ENCODE results near the gene LRFN4. TPM values are rescaled to one million over a fixed set of nuclear protein-coding genes. Genes with fewer than 3 reads are reported as not detected.

LRFN4 gene
- total RNA-seq, 1 donor from 2014 or later = 3.8 TPM

DNA sequence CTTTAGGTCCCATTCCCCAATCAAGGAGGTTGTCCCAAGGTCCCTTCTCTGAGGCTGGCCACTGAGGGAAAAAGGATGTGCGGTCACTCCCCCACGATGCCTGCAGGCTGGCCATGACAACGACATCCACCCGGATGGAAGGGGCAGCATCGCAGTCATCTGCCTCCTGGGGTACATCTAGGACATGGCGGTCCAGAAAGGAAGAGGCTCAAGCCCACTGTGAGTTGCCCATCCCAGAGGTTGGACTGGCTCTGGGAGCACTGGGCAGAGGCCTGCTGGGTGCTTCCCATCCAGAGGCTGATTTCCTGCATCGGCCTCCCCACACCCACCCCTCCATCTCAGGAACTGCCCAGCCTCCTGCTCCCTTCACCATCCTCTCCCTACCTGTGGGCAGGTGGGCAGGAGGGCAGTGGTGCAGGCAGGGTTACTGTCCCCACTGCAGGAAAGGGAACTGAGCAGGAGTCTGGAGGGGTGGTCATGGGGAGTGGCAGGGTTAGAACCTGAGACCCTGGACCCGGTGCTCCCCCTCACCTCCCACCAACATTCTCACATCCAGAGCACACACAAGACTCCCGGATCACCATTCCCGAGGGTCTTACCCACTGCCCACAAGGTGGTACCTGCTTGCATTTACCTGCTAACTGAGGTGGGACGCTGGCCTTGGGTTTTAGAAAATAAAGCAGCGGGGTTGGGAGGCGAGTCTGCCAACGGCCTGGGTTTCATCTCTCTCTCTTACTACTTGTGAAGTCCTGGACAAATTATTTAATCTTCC is 9.2 kb upstream of the LRFN4 start:
- no peaks in the 10 kb centered on the region for H3K9me3 Mint-ChIP-seq
- no peaks in the 10 kb centered on the region for H3K27me3 Mint-ChIP-seq
- POLR2A ChIA-PET = no interaction called here
- no peak overlapping the region for H3K27ac Mint-ChIP-seq
- no peak overlapping the region for H3K4me3 Mint-ChIP-seq
- H3K36me3 Mint-ChIP-seq (ENCODE audit: low read depth) = peaks cover 20% of the 10 kb centered on the region
- TF ChIP-seq, protein P1, sequence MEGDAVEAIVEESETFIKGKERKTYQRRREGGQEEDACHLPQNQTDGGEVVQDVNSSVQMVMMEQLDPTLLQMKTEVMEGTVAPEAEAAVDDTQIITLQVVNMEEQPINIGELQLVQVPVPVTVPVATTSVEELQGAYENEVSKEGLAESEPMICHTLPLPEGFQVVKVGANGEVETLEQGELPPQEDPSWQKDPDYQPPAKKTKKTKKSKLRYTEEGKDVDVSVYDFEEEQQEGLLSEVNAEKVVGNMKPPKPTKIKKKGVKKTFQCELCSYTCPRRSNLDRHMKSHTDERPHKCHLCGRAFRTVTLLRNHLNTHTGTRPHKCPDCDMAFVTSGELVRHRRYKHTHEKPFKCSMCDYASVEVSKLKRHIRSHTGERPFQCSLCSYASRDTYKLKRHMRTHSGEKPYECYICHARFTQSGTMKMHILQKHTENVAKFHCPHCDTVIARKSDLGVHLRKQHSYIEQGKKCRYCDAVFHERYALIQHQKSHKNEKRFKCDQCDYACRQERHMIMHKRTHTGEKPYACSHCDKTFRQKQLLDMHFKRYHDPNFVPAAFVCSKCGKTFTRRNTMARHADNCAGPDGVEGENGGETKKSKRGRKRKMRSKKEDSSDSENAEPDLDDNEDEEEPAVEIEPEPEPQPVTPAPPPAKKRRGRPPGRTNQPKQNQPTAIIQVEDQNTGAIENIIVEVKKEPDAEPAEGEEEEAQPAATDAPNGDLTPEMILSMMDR (IDR thresholded peaks at IDR 0.05) = no peak
- intact Hi-C loops (cut with micrococcal nuclease) = loop anchor here (10.0 kb wide), 1 partner anchor 303 kb away; the partner anchor contains the start of genes ACTN3 and ZDHHC24
- no peak for ATAC-seq (ENCODE audit: low read depth)
- CTCF ChIA-PET = no interaction called here
- DNase-seq = peak; percentile 5
- H3K4me1 Mint-ChIP-seq = peaks cover 21% of the 10 kb centered on the region

DNA sequence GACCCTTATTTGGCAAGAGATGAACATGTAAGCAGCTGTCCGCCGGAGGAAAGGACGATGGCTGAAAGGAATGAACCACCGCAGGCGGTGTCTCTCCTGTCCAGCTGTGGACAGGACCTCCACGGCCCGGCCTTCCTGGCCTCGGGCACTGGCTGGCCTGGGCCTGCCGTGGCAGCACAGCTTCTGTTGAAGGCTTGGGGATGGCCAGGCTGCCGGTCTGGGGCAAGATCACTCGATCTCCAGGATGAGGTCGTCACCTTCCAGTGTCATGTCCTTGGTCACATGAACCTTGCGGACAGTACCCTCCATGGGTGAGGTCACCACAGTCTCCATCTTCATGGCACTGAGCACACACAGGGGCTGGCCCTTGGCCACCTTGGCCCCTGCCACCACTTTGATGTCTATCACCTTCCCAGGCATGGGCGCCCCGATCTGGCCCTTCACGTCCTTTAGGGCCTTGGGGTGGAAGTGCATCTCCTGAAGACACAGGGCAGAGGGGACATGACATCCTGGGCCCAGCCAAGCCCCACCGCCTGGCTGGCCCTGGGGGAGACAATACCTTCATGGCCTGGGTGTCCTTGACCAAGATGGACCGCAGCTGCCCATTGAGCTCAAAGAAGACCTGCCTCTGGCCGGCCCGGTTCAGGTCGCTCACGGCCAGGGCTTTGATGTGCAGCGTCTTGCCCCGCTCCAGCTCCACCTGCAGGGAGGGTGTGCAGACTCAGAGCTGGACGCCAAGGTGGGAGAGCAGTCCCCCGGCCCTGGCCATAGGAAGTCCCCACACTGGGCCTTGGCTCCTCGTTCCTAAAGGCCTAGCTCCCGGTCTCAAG is 8.0 kb upstream of the LRFN4 start:
- H3K27ac Mint-ChIP-seq = no peak overlapping the region
- intact Hi-C loops (cut with micrococcal nuclease) = loop anchor here (10.0 kb wide), 1 partner anchor 304 kb away; the partner anchor contains the start of genes ACTN3 and ZDHHC24
- peaks cover 18% of the 10 kb centered on the region for H3K4me1 Mint-ChIP-seq
- TF ChIP-seq, protein P1 (IDR thresholded peaks at IDR 0.05) = no peak
- CTCF ChIA-PET = interaction anchor here (1.3 kb wide), 1 partner anchor 153 kb away, joined by 5 read pairs; no protein-coding TSS in a partner anchor
- no peaks in the 10 kb centered on the region for H3K27me3 Mint-ChIP-seq
- H3K36me3 Mint-ChIP-seq (ENCODE audit: low read depth) = peaks cover 20% of the 10 kb centered on the region
- POLR2A ChIA-PET = interaction anchor here (0.7 kb wide), 1 partner anchor 235 kb away, joined by 5 read pairs; no protein-coding TSS in a partner anchor
- H3K4me3 Mint-ChIP-seq = no peak overlapping the region
- no peak for ATAC-seq (ENCODE audit: low read depth)
- no peaks in the 10 kb centered on the region for H3K9me3 Mint-ChIP-seq
- peak; percentile 14 for DNase-seq

DNA sequence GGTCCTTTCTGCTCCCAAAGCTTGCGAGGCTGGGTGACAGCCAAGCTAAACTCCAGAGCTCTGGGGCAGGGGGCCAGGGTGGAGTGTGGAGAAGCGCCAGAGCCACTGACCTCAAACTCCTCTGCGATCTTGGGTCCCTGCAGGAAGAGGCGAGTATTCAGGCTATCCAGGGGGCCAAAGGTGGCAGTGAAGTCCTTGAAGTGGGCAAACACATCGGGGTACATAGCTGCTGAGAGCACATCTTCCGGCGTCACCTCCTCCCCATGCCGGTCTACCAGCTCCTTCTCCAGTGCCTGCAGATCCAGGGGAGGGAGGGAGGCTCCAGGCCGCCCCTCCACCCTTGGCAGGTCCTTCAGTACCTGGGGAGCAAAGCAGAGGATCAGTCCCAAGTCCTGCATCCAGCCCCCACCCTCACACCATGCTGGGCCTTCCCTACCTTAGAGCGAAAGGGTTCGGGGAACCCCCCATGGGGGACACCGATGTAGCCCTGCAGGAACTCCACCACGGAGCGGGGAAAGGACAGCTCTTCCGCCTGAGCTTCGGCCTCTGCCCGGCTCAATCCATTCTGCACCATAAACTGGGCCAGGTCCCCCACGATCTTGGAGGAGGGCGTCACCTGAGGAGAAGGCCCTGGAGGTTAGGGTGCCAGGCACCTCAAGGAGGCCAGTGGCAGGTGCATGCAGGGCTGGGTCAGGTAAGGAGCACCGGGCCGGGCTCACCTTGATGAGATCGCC is 7.2 kb upstream of the LRFN4 start:
- Mint-ChIP-seq H3K27ac (no peak overlapping the region), H3K27me3 (no peaks in the 10 kb centered on the region), H3K9me3 (no peaks in the 10 kb centered on the region), H3K4me1 (peaks cover 12% of the 10 kb centered on the region), H3K36me3 (ENCODE audit: low read depth) (peaks cover 20% of the 10 kb centered on the region), H3K4me3 (no peak overlapping the region)
- ChIA-PET CTCF (interaction anchor here (1.3 kb wide), 1 partner anchor 154 kb away, joined by 5 read pairs; no protein-coding TSS in a partner anchor), POLR2A (interaction anchor here (0.7 kb wide), 1 partner anchor 235 kb away, joined by 5 read pairs; no protein-coding TSS in a partner anchor)
- TF ChIP-seq, protein P1 (IDR thresholded peaks at IDR 0.05) = no peak
- ATAC-seq (ENCODE audit: low read depth) (no peak), DNase-seq (peak; percentile 7)
- intact Hi-C loops (cut with micrococcal nuclease) = loop anchor here (10.0 kb wide), 1 partner anchor 305 kb away; the partner anchor contains the start of genes ACTN3 and ZDHHC24

DNA sequence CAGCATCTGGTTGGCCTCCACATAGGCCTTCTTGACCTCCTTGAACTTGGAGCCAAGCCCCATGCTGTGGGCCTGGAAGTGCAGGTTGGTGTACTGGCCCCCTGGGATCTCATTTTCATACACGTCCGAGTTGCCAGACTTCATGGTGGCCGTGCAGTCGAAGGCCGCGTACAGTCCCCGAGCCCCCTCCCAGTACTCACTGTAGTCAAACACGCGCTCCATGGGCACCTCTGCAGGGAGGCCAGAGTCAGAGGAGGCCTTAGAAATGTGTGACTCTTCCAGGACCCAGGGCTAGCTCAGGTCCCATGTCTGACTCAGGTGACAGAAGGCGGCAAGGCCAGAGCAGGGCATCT is 6.7 kb upstream of the LRFN4 start:
- Mint-ChIP-seq H3K27ac (no peak overlapping the region), H3K36me3 (ENCODE audit: low read depth) (peaks cover 15% of the 10 kb centered on the region), H3K9me3 (no peaks in the 10 kb centered on the region), H3K27me3 (no peaks in the 10 kb centered on the region), H3K4me3 (no peak overlapping the region), H3K4me1 (peaks cover 10% of the 10 kb centered on the region)
- DNase-seq = no peak
- TF ChIP-seq, protein P1 (IDR thresholded peaks at IDR 0.05) = no peak
- ChIA-PET POLR2A (interaction anchor here (0.7 kb wide), 1 partner anchor 43 kb away, joined by 3 read pairs; no protein-coding TSS in a partner anchor), CTCF (no interaction called here)
- ATAC-seq (ENCODE audit: low read depth) = no peak
- intact Hi-C loops (cut with micrococcal nuclease) = no loop called here

All from activated B cell treated with CpG ODN at 0.5 μM for 24 hours (primary cell).